GM19239 (cell line): ENCODE measurements around the gene GATA5.

Source experiments
- DNase-seq: peaks from one replicate; pipeline ENCODE4 v3.0.0; 2011; ENCODE audit warnings: low spot score; ENCODE audit not compliant: insufficient read length
- FAIRE-seq: peaks from 2 replicates; lab custom pipeline; 2011; peaks lifted over from hg19 to GRCh38; lab: Jason Lieb, UNC

GATA5 gene

DNA sequence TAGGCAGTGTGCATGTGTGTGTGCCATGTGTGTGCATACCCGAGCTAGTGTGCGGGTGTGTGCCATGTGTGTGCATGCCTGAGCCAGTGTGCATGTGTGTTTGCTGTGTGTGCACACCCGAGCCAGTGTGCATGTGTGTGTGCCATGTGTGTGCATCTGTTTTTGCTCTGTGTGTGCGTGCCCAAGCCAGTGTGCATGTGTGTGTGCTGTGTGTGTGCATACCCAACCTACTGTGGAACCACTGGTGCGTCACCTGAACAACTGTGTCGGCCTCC lies 54.1 kb downstream of the GATA5 start:
- no peak for FAIRE-seq
- no peak for DNase-seq

DNA sequence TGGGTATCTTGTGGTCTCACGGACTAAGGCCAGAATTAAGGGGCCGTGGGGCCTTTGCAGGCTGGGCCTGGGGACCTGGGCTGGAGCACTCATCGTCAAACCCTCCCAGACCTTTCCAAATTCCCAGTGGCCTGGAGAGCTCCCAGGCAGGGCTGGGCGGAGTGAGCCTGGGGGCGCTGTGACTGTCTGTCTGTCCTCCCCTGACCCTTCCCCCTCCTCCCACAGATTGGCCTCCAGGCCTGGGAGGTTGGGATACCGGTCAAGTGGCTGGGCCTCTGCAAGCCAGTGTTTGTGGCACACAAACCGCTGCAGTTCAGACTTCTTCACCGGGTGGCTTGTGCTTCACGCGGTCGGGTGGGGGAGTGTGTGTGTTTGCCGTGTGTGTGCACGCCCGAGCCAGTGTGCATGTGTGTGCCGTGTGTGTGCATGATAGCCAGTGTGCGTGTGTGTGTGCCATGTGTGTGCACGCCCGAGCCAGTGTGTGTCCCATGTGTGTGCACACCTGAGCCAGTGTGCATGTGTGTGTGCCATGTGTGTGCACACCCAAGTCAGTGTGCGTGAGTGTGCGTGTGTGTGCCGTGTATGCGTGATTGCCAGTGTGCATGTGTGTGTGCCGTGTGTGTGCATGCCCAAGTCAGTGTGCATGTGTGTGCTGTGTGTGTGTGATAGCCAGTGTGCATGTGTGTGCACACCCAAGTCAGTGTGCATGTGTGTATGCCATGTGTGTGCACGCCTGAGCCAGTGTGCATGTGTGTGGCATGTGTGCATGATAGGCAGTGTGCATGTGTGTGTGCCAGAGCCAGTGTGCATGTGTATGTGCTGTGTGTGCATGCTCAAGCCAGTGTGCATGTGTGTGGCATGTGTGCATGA lies 54.7 kb downstream of the GATA5 start:
- FAIRE-seq (no peak), DNase-seq (no peak)

DNA sequence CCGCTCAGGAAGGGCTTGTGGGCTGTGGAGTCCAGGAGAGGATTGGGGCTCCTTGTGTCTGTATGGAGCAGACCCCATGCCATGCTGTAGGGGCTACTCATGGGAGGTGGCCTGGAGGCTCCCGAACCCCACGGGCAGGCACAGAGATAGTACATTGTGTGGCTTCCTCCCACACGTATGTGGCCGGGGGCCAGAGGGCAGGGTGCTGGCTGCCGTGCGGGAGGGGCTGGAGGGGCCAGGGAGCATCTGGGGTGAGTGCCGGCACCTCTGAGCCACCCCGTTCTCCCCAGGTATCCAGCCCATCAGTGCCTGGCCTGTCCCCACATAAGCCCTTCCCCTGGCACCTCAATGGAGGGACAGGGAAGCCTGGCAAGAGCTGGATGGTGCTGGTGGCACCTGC lies 56.0 kb downstream of the GATA5 start:
- FAIRE-seq (no peak), DNase-seq (no peak)

DNA sequence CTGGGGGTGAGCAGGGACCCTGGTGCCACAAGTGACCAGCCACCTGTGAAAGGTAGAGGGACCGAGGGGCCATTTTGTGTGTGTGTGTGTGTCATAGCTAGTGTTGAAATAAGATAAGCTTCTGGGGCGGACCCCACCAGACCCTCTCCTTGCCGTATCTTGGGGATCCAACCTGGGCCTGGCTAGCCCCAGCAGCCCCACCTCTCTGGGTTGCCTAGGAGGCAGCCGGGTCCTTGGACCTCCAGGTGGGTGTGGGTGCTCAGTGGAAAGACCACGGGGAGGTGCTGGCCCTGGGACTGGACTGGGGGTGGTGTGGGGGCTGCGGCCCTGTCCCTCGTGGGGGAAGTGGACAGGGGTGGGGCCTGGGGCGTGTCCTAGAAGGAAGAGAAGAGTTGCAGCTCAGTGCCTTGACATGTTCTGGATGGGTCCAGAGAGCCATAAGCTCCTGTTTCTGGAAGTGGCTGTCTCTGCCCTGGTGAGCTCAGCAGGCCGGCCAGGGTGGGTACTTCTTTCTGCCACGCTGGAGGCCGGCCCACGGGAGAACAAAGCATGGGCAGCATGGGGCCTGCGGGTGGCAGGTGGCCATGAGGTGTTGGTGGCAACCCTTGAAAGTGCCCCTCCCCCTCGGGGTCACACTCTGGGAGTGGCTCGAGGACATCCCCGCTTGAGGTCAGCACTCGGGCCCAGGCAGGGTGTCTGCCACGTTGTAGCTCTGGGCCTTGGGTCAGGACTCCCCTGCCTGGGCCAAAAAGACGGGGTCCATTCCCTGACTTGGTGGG lies 56.9 kb downstream of the GATA5 start:
- FAIRE-seq (no peak), DNase-seq (no peak)

DNA sequence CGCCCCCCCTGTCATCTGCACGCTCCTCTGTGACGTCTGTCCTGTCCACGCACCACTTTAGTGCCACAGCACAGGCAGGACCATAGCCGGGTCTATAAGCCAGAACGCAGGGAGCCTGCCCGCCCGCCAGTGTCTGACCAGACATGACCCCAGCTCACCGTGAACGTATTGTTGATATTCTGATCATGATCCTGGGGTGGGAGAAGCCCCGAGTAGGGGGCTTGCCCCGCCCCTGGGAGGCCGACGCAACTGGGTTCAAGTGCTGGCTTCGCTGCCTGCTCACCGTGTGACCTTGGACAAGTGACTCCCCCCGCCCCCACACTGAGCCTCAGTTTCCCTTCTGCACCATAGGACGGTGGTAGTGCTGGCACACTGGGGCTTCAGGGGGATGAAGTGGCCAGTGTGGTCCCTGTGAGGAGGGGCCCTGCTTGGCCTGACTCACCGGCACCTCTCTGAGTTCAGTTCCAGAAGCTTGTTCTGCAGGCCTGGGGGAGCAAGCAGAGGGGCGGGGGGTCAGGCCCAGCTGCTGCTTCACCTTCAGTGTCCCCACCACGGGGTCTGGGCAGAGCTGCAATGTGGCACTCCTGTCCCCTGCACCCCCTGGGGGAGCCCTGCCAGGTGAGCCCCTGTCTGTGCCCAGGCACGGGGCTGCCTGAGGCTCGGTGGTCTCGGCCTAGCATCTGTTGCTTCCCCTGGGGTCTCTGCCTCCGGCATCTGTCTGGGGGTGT lies 57.6 kb downstream of the GATA5 start:
- FAIRE-seq (no peak), DNase-seq (no peak)

DNA sequence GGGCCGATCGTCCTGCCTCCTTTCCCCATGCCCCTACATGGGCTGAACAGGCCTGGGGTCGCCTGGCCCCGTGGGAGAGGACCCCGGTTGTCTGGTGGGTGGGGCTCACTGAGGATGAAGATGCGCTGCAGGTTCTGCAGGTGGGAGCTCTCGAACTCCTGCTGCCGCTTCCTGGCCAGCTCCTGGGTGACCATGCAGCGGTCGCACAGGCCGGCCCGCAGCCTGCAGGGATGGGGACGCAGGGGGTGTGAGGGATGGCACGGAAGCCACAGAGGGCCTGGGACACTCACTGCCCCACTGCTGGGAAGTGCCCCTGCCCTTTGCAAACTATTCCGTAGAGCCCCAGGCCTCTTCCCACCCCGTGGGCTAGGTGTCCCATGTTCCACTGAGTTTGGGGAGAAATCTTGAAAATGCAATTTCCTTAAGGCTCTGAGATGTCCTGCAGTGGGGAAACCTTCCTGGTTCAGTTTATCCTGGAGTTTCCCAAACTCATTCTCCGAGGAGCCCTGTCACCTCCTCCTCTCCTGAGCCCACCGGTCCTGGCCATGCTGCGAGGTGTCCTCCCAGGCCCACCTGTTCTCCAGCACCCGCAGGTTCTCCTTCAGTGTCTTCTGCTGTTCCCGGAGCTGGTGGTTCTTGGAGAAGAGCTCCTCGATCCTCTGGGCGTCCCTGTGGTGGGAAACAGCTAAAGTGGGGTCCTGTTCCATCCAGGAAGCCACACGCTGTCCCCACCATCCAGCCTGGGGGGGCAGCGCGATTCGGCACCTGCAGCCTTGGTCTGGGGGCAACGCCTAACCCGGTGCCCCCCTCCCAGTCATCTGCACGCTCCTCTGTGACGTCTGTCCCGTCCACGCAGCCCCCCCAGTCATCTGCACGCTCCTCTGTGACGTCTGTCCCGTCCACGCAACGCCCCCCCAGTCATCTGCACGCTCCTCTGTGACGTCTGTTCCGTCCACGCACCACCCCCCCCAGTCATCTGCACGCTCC lies 58.9 kb downstream of the GATA5 start:
- DNase-seq (no peak), FAIRE-seq (no peak)

DNA sequence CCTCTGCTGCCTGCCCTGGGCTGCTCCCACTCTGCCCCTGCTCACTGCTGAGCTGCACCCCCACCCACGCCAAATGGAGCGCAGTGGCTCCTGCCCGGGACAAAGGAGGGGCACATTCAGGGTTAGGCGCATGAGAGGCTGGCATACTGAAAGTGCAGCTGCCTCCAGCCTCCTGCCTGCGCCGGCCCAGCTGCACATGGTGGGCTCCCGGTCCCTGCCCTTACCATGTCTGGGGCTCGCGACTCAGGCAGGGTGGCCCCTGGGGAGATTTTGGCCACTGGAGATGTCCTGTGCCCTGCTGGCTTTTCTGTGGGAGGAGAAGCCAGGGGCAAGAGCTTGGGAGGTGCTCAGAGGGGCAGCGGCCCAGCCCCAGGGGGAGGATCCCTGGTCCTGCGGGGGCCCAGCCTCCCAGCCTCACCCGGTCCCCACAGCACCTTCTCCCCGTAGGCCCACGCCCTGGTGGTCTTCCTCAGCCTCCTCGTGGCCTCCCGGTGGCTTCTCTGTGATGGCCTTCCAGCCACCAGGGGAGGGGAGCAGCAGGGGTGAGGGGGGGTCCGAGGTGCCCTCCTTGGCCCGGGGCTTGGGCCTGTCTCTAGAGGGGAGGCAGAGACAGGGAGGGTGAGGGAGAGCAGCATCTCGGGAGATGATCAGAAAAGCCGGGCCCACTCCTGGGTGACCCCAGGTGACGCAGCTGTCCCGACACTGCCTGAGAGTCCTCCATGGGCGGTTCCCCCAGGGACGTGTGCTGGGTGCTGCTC lies 60.3 kb downstream of the GATA5 start:
- no peak for FAIRE-seq

DNA sequence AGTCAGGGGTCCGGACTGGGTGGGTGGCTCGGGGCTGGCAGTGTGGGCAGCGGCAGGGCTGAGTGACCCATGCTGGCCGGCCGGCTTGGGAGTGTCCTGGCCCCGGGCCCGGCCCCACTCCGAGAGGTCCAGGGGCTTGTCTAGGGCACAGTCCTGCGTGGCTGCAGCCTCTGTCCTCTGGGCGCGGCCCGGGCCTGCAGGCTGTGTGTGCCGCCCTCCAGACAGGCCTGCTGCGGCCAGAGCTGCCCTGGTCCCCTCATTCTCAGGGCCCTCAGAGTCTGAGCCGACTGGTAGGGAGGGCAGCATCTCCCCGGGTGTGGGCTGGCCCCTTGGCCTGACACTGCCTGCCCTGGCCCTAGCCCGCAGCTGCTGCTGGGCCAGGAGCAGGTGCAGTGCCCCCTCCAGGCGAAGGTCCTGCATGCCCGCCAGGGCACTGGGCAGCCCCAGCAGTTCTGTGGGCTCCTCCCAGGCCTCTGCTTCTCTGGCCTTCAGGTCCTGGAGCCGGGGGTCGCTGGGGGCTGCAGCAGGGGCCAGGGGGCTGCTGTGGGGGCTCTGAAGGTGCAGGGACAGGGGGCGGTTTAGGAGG lies 61.8 kb downstream of the GATA5 start:
- FAIRE-seq (no peak), DNase-seq (no peak)

More for the DNA sequence above, 60.3 kb downstream of the GATA5 start:
- no peak for DNase-seq
